SKM-1 treated with dmso at 0.1 percent for 144 hours (cell line): ENCODE measurements around the gene LEKR1.

Source experiments
- DNase-seq: peaks from one replicate; lab custom pipeline; 2025; ENCODE audit not compliant: unreplicated experiment; lab: John Stamatoyannopoulos, UW

The LEKR1 gene

DNA sequence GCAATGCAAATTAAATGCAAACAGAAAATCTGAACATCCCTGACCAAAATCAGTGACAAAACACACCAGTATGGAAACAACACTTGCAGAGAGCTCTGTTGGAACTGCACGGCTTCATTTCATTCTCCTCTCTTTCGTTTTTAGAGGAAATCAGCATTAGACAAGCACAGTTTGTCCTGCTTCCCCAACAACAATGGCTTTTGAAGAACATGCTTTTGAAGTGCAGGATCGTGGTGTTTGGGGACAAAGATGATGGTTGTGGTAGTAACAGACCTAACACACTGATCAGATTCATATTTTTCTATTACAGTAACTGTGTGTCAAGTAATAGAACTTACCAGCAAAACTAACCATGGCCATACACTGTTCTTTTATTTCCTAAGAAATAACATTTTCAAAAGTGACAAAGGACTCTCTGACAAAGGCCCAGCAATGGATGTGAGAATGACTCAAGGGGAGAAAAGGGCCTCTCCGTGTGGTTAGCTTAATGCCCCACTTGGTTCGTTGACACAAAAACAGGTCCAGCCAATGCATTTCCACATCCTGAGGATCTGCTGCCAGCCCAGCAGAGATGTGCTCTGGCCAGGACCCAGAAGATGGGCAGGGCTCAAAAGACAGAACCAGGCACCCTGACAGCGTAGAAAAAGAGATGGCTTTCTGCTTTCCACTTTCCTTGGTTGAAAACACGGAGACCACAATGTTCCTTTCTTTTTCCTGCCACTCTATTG, 249.7 kb downstream of the LEKR1 start:
- DNase-seq, result no peak

DNA sequence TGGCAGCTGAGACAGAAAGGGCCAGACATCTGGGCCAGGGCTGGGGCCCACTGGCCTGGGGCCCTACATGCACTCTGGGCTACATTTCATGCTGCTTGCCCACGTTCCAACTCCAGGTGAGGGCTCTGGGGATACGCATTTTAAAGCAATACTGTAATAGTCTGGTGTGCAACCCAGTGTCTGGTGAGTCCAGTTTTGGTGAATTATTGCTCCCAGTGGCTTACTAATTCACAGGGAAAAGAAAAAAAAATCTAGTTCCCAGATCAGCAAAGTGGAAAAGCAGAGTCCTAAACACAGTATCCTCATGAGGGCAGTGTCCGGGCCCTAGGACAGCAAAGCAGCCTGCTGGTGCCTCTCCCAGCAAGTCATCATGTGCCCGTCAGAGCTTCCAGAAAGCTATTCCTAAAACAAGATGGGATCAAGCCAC, 251.4 kb downstream of the LEKR1 start:
- DNase-seq, result no peak

DNA sequence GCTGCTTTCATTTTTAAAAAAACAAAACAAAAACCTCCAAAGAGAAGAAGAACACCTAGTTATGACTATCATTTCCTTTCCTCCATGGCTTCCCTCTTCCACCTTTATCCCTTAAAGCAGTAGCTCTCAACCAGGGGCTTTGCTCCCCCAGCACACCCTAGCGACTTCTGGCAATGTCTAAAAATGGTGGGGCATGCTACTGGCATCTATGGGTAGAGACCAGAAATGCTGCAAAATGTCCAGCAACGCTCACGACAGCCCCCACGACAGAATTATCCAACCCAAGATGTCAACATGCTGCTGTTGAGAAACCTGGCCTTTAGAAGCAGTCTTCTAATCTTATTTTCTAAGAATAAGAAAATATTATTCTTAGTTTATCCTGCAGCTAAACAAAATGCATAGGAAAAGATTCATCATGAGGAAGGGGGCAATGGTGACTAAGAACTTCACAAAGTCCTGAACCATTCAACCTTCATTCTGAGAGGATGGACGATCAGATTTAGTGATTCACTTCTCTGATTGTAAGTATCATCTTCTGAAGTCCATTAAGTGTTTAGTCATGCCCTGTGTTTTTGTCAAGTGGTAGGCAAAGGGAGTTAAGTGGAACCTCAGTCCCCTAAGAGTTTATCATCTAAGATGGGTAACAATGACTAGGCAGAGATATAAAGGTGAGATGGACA, 252.1 kb downstream of the LEKR1 start:
- no peak for DNase-seq

DNA sequence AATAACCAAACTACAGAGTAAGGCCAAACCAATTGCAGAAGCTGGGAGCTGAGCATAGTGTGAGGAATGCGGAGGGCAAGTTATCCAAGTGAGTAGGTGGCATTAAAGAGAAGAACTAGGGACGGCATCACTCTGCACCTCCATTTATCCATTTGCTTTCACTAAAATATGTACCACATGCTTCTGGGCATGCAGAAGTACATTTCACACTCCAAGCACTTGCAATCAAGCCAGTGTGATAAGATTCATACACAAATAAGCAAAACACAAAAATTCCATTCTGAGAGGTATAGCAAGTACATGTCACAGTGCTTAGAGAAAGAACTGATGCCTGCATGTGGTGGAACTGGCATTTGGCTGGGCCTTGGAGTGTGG, 252.6 kb downstream of the LEKR1 start:
- no peak for DNase-seq

DNA sequence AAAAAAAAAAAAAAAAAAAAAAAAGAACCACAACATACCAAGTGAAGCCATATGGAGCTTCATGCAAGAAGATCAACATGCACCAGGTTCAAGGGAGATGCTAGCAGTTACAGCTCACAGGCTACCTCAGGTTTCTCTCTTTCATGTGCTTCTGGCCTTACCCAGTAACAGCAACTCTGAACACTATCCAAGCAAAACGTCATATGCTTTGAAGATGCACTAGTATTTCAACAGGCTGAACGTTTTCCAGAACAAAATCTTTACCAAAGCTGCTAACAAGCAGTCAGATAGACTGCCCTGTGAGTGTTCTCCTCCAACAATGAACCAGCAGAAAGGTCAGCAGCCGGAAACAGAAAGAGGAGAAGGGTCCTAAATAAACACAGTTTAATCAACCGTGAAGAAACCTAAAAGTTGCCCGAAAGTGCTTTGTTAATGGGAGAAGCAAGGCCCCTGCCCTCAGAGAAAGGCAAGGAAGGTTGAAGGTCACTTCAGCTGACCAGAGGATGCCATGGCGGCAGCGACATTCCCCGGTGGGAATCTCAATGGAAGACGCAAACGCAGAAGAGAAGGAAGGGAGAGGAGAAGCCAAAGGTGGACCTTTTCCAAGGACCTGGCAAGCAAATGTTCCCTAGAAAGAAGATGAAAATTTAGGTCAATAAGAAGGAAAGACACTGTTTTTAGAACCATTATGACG, 253.7 kb downstream of the LEKR1 start:
- DNase-seq, result no peak

DNA sequence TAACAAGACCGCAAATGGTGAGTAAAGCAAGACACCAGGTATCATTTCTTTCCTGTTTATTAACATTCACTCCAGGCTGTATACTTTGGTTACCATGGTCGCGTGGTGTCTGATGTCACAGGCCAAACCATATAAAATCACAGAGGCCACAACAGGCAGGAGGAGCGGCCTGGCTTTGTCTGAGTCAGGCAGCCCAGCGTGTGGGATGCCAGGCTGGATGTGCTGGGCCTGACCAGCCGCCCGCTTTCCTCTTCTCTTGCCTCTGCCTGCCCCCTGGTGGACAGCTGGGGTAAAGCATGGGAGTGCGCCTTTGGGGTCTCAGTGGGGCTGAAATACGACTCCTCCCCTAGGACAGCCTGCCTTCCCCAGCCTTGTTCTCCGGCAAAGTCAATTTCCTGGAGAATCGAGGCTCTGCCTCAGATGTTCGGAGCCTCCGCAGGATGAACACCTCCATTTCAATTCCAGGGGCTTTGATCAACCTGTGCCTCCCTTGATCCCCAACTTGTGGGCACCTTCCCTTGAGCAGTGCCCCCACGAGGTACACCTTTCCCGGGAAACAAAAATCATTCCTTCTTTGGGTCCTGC, 255.6 kb downstream of the LEKR1 start:
- DNase-seq, result no peak

DNA sequence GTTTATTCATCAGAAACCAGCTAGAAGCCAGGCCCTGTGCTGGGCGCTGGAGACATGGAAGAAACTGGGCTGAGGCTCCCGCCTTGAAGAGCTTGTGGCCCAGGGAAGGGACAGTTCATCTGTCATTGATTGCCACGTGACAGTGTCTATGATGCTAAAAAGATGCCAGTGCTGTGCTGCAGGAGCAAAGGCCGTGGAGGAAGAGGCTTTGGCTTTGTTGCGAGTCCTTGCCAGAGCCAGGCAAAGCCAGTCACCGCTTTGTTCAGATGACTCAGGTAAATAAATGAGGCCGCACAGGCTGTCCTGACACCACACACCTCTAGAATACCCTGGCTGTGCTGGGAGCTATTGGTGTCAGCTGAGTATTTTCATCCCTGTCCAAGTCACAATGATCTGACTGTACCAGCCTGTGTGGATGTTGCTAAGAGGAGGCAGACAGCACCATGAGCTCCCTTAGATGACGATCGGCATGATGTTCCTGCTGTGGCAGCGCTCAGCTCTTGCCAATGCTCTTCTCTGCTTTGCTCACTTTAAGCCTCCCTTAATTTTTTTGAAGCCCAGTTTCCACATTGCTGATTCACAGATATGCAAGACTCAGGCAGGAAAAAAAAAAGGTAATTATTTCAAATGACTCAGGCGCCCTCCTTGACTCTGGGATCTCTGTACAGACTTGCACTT, 256.3 kb downstream of the LEKR1 start:
- DNase-seq, result no peak

DNA sequence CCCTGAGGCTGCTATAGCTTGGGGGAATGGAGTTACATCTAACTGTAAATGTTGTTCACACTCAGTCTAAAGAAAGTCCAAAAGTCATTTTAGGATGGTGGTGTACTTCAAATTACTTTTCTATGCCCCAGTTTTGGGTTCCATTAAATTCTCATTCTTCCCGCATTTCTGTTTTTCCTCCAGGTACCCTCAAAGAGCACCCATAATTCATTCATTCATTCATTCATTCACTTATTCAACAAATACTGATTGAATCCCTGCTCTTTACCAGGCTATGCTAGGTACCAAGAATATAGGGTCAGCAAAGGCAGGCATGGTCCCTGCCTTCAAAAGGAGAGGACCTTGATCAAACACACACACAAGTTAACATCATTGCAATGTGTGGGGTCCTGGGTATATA, 257.7 kb downstream of the LEKR1 start:
- no peak for DNase-seq

DNA sequence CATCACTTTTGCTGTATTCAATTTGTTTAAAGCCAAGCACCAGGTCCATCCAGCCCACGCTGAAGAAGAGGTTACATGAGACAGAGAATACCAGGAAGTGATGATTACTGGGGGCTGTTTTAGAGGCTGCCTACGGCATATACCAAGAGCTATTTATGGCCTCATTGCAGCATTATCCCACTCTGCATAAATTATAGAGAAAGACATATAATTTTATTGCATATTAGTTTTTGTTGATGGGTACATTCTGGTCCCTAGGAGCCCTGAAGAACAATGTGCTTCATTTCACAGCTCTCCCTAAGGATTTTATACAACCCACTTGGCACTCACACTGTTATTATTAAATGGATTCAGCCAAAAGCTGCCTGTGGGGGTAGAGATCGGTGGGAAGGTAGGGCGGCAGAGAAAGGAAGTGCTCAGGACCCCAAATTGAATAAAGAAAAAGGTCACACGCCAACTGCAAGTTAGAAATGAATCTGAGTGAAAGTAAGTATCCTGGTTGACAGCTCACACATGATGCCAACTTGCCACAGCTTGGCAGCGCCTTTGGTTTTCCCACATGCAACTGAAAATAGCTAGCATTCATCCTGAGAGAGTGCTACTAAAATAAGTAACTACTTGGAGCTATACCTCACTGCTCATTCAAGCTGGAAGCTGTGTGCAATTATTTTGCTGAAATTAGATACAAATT, 260.1 kb downstream of the LEKR1 start:
- no peak for DNase-seq

DNA sequence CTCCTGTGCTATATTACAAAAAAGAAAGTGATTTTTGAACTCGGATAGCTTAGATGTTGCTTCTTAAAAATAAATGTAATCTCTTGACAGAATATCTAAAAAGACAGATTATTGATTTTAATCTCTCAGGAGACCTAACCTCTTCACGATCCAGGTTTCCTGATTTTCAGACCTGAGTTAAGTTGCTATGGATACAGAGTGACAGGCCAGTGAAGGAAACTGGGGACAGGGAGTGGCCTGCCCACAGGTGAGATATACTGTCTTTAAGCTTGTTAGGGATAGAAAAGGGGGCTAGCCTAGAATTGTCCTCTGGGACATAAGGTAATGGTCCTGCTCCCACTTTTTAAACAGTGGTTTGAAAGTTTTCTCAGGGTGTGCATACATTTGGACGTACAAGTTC, 260.6 kb downstream of the LEKR1 start:
- DNase-seq, result no peak

DNA sequence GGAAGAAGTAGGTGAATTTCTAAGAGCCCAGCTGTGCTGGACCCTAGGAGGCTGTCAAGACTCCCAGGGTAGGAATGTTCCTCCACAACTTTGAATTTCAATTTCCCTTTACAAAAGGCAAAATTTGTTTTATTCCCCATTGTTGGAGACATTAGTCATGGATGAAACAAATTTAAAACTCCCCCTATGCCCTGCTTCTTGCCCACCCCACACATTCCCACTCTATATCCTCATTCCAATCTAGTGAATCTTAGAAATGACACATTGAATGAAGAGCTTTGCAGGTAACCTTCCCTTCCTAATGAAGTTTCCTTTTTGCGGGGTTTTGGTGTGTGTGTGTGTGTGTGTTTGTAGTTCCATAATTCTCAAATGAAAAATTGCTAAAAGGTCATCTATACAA, 261.2 kb downstream of the LEKR1 start:
- DNase-seq, result no peak

DNA sequence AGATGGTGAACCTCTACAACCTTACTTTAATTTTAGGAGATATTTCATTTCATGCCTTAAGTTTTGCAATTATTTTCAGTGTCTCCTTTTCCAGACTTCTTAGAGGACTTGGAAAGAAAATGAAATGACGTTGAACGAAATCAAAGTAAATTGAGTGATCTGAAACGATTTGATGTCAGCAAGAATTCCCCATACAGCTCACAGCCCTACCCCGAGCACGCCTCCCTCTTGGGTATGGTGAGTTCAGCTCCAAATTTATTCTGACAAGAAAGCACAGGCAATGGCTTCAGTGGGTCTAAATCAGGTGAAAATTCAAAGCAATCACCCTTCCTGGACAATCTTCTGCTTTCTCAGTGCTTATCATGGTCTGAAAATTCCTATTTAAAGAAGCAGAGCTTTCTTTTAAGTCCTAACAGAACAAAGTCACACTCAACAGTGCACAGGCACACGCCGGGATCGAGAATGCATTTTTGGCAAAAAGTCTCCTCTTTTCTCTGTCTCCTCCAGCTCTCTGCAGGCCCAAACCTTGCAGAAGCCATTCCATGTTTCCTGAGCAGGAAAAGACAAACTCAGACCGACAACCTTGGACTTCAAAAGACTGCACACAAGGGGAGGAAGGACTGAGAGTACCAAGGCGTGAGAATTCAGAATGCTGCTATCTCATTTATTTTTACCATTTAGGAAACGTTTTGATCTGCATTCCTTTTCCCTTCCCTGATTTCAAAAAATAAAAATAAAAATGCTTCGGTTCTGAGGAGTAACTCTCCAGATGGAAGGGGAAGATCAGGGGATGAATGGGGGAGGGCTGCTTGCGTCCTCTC, 261.8 kb downstream of the LEKR1 start:
- no peak for DNase-seq

DNA sequence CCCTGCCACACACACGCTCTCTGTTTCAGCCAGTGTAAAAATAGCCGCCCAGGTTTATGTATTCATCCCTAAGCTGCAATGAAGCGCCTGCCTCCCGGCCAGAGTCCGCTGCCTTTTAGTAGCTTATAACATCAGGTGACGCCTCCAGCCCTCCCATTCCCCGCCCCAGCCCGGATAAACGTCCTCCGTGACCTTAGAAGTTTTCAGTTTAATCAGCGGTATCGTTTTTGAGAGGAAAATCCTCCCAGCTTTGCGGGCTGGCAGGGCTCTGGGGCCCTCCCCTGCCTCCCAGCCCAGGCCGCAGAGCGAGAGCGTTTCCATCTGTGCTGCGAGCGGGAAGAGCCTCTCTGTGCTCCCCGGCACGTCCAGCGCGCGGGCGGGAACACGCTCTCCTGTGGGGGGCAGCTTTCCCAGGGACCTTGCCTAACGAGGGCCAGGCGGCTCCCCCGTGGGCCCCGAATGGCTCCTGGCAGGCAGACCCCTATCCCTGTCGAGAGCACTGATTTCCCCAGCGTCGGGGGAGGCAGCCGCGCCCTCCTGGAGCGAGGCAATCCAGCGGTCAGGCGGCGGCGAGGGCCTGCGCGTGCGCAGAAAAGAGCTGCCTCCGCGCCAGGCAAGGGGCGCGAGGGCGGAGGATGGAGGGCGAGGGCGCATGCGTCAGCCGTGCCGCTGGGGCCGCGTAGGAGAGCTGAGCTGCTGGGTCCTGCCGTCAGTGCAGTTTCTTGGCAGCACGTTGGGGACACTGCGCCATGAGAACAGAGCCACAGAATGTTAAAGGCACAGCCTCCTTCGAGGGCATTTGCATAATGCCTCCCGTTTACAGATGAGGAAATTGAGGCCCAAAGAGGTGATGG, 262.7 kb downstream of the LEKR1 start:
- no peak for DNase-seq

DNA sequence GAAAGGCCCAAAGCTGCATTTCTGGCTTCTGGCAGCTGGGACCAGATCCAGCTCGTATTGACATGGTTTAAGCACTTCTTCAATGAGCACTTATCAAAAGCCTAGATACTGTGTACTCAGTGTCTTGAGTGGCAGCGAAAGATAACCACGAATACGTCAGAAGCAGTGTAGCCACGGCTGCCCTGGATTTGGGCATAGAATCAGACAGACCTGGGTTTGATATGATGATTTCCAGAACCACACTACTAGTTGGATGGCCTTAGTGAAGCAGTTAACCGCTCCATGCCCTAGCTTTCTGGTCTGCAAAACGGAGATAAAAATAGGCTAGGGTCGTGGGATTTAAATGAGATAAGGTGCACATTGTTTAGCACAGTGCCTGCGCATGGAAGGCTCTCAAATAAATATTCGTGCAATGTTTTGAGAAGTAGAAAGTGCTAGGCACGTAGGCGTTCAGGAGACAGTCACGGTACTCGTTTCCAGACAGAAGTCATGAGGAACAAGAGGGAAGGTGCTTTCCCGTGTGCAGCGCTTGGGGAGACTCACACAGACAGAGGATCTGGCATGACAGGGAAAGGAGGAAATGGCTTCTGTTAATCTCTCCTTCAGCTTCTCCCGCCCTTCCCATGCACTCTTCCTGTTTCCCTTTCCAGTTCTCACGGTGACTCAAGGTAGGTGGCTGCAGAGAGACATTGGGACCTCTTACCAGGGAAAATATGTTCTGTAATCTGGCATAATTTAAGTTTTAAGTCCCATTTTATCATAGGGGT, 263.5 kb downstream of the LEKR1 start:
- no peak for DNase-seq

DNA sequence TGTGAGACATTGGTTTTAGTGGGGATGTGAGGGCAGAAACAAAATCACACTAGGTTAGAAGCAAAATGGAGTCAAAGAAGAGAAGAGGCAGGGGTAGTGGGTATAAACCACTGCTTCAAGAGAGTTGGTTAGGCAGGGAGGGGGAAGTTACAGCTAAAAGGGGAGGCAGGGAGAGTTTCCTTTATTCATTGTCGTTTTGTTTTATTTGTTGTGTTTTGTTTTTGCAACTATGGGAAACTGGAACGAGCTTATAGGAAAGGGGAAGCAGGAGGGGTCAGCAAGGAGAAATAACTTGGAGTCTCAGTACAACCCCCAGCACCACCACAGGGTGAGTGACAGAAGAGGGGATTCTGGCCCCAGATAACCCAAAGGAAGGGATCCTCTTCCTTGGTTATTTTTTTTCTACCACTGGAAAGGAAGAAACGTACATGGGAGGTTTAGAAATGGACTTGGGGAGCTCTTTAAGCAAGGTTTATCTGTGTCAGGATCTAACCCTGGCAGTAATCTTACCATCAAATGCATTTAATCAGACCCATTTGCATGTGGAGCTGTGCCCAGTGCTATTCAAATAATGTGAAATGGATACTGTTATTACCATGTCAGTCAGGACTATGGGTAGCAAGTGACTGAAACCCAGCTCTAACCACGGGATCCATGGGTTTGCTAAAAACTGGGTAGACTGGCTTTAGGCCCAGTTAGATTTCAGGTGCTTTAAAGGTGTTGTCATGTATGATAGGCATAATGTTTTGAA, 265.1 kb downstream of the LEKR1 start:
- no peak for DNase-seq

DNA sequence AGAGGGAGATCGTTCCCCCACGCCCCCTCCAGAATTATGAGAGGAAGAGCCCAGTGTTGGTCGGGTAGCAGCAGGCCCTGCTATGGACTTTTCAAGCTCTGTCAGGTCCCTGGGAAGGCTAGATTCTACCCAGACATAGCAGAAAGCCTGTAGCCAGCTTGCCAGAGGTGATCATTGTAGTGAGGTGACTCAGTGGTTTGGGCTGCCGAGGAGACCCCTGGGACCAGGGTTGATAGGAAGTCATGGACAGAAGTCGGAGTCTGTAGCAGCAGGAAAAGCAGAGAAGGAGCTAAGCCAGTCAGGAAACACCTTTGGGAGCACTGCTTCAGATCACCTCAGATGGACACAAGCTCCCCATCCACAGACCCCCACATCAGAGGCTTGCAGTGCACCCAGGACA, 266.1 kb downstream of the LEKR1 start:
- no peak for DNase-seq

DNA sequence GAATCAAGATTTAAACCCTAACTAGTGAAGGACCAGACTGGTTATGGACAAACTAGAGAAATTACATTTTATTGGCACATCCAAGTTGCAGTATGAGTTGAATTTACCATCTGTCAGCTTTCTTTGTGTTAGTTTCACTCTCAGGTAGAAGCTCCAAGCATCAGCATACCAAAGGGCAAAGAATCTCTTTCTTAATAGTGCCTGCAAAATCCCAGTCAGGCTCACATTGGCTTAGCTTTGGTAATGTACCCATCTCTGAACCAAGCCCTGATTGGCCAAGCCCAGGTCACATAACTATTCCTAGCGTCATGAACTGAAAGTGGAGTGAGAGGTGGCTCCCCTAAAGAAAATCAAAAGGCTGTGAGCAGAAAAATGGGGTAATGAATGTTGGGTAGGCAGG, 266.9 kb downstream of the LEKR1 start:
- DNase-seq, result no peak

DNA sequence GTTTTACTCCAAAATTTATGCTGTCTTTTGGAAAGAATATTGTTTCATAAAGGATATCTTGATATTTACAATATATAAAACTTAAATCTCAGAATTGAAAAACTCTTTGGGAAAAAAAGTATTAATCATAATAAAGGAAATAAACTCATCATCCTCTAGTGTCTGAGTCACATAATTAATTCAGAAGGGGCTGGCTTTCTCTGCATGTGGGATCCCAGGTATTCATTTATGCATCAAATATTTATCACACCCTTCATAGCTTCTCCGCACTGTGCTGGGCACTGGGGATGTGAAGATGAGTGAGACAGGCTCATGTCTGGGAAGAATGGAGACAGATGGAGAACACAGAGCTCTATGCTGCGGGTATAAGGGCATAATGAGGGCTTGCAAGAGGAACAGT, 268.1 kb downstream of the LEKR1 start:
- DNase-seq, result no peak
